Astrocyte of the cerebellum (primary cell): ENCODE data around the gene FGG.

Source experiments
- DNase-seq: peaks from one replicate; pipeline ENCODE4 v3.0.0-alpha.2; 2011; ENCODE audit warnings: low read depth
- H3K4me3 ChIP-seq: 2 replicates; pipeline ENCODE4 v1.5.1; 2011; ENCODE audit warnings: mild to moderate bottlenecking, low read depth, low read length, moderate library complexity
- CTCF ChIP-seq: IDR thresholded peaks from 2 replicates; pipeline ENCODE4 v1.5.1; 2012; ENCODE audit warnings: low read length, low read depth, moderate library complexity, mild to moderate bottlenecking; ENCODE audit errors: missing control alignments
- in situ Hi-C: cut with HindIII; loops from 2 replicates; pipeline ENCODE4 v1.10.0; 2017; ENCODE audit warnings: low sequenced_read_pairs

Gene FGG

GRCh38 chr4:154608361-154609252 is 3.8 kb downstream of the FGG start:
- in situ Hi-C loops: no loop called here
- no peak overlapping the region for H3K4me3 ChIP-seq
- TF ChIP-seq CTCF: no peak
- no peak for DNase-seq

DNA sequence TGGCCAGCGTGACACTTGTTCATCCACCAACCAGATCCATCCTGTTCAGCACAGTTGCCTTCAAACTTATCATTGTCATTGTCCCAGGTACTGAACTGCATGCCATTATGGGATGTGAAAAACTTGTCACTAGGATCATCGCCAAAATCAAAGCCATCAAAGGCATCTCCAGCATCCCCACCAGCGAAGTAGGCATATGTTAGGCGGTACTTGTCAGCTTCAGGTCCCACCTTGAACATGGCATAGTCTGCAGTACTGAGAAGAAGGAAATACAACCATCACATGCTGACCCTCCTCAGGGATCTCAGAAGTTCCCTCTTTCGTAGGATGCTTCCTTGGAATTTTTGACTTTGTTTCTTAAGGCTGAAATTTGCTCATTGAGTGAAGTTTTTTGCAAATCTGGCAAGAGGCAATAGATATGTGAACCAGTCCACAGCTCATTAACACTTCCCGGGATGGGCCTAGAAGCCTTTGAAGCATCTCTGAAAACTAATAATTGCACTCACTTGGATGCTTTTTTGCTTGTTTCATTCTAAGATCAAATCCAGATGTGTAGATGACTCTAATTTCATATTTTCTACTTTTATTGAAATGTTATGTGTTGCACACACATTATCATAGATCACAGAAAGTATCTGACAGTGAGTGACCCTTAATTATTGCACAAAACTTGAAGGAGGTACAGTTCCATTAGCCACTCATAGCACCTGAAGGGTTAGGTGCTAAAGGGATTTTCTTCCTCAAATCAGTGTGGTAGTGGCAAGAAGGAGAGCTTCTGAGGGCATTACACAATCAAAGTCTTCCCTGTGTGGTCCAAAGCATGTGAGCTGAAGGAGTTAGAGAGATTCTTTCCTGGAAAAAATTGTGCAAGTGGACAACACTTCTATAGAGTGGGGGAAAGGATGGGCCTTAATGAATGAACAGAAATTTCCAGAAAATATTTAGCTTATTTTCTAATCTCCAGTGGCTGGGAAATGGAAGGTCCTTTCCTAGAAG is 5.4 kb downstream of the FGG start:
- no peak overlapping the region for H3K4me3 ChIP-seq
- no peak for TF ChIP-seq CTCF
- in situ Hi-C loops: no loop called here
- no peak for DNase-seq

DNA sequence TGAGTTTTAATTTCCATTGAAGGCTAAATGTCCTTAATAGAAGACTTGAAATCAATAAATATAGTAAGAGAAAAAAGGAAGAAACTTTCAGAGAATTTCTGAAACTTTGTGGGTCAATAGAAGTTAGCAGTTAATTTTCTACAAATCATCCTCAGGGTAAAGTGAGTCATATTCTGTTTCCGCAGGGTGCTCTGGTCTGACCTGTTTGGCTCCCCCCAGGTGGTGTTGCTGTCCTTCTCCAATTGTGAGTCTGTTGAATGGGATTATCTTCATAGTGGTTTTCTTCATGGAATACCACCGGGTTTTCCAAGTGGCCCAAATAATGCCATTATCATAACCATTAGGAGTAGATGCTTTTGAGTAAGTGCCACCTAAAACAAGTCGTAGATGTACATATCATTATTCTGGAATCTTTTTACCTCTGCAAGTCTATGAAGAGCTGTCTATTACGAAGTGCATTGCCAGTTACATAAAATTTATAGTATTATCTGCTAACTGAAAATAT is 7.7 kb downstream of the FGG start:
- H3K4me3 ChIP-seq: no peak overlapping the region
- no peak for TF ChIP-seq CTCF
- no peak for DNase-seq
- in situ Hi-C loops: no loop called here

GRCh38 chr4:154603033-154603943 is 9.2 kb downstream of the FGG start:
- no peak for TF ChIP-seq CTCF
- in situ Hi-C loops: no loop called here
- no peak for DNase-seq
- H3K4me3 ChIP-seq: no peak overlapping the region

GRCh38 chr4:154602404-154603020 is 9.9 kb downstream of the FGG start:
- in situ Hi-C loops: no loop called here
- no peak for TF ChIP-seq CTCF
- DNase-seq: no peak
- H3K4me3 ChIP-seq: no peak overlapping the region
